ENCODE data around the gene SPTBN1.

The SPTBN1 gene

DNA sequence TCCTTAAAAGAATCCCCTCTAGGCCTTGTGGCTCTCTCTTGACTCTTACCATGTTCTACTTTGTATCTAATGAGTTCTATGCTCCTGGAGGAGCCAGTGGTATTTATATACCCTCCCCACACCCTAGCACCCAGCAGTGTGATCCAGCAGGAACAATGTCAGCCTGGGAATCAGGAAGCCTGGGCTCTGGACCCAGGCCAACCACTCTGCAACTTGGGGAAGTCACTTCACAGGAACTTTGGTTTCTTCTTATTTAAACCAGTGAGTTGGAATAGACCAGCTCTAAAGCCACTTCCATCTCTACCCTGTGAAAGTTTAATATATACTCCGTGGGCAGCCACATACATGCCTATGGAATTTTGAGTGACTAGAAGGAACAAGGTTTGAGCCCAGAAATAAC is 11.6 kb upstream of the SPTBN1 start:
- TF ChIP-seq, protein P1, sequence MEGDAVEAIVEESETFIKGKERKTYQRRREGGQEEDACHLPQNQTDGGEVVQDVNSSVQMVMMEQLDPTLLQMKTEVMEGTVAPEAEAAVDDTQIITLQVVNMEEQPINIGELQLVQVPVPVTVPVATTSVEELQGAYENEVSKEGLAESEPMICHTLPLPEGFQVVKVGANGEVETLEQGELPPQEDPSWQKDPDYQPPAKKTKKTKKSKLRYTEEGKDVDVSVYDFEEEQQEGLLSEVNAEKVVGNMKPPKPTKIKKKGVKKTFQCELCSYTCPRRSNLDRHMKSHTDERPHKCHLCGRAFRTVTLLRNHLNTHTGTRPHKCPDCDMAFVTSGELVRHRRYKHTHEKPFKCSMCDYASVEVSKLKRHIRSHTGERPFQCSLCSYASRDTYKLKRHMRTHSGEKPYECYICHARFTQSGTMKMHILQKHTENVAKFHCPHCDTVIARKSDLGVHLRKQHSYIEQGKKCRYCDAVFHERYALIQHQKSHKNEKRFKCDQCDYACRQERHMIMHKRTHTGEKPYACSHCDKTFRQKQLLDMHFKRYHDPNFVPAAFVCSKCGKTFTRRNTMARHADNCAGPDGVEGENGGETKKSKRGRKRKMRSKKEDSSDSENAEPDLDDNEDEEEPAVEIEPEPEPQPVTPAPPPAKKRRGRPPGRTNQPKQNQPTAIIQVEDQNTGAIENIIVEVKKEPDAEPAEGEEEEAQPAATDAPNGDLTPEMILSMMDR (IDR thresholded peaks at IDR 0.05; ENCODE audit: low read depth, low read length) = no peak
- TF ChIP-seq POLR2A (IDR thresholded peaks at IDR 0.05; ENCODE audit: extremely low read depth, insufficient read length) (no peak), MYC (IDR thresholded peaks at IDR 0.05; ENCODE audit: low read depth, low read length) (no peak)
- TF ChIP-seq, protein P2, sequence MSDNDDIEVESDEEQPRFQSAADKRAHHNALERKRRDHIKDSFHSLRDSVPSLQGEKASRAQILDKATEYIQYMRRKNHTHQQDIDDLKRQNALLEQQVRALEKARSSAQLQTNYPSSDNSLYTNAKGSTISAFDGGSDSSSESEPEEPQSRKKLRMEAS (IDR thresholded peaks at IDR 0.05; ENCODE audit: low read depth, low read length) = no peak
- DNase-seq (ENCODE audit: low read depth) = no peak
- no peak overlapping the region for H3K4me3 ChIP-seq (ENCODE audit: low read depth, low read length)

DNA sequence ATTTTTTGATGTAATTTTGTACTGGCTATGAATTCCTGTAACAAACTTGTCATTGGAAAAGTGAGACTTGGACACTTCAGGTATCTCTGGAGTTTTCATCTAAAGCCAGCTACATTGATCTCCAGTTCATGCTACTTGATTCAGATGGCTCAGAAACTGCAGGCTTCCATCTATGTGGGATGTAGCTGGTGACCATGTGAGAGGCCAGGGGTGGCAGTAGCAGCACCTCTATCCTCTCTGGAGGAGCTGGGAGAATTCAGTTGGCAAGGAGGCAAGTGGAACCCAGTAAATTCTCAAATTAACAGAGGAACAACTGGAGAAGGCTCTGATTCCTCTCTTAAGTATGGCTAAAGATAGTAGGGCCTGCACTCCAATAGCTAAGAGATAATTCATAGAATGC is 10.0 kb upstream of the SPTBN1 start:
- H3K4me3 ChIP-seq (ENCODE audit: low read depth, low read length) = no peak overlapping the region
- DNase-seq (ENCODE audit: low read depth) = no peak
- TF ChIP-seq MYC (IDR thresholded peaks at IDR 0.05; ENCODE audit: low read depth, low read length) (no peak), POLR2A (IDR thresholded peaks at IDR 0.05; ENCODE audit: extremely low read depth, insufficient read length) (no peak)
- TF ChIP-seq, protein P1 (IDR thresholded peaks at IDR 0.05; ENCODE audit: low read depth, low read length) = no peak
- TF ChIP-seq, protein P2 (IDR thresholded peaks at IDR 0.05; ENCODE audit: low read depth, low read length) = no peak

DNA sequence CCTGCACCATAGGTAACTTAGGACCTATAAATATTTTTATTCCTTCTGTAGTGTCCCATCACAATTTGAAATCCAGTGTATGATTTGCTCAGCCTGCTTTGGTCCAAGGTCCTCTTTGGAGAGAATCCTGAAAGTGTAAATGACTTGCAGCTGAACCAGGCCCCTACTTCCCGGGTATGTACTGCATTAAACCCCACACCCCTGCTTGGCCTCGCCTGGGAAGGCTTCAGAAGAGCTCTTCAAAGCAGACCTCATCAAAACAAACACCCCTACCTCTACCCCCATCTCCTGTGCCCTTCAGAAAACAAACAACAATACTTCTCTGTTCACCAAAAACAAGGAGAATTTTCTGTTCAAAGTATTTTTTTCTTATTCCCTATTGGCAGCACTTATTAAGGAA is 9.5 kb upstream of the SPTBN1 start:
- DNase-seq (ENCODE audit: low read depth) = no peak
- TF ChIP-seq POLR2A (IDR thresholded peaks at IDR 0.05; ENCODE audit: extremely low read depth, insufficient read length) (no peak), MYC (IDR thresholded peaks at IDR 0.05; ENCODE audit: low read depth, low read length) (no peak)
- TF ChIP-seq, protein P1 (IDR thresholded peaks at IDR 0.05; ENCODE audit: low read depth, low read length) = no peak
- TF ChIP-seq, protein P2 (IDR thresholded peaks at IDR 0.05; ENCODE audit: low read depth, low read length) = no peak
- H3K4me3 ChIP-seq (ENCODE audit: low read depth, low read length) = no peak overlapping the region

DNA sequence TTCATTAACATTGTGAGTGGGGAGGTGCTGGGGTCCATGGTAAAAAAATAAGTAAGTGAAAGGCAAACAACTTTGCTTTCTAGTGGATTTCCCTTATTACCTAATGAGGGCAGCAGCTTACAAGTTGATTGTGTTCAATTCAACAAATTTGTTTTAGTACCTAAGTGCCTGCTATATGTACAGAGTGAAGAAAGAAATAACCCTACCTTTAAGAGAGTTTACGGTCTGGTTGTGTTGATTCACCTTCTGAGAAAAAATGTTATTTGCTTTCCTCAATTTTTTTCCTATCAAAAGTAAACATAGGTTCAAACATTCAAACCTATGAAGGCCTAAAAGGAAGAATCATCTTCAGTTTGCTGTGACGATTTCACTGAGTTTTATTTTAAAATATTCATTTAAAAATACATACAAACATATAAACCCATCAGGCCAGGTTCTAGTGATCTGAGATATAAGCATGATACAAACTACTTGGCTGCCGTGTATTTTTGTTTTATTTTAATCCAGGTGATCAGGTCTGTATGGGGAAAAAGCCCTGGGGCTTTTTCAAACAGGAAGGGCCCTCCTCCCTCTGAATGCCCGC is 1.5 kb upstream of the SPTBN1 start:
- H3K4me3 ChIP-seq (ENCODE audit: low read depth, low read length) = no peak overlapping the region
- no peak for DNase-seq (ENCODE audit: low read depth)
- TF ChIP-seq, protein P2 (IDR thresholded peaks at IDR 0.05; ENCODE audit: low read depth, low read length) = no peak
- TF ChIP-seq, protein P1 (IDR thresholded peaks at IDR 0.05; ENCODE audit: low read depth, low read length) = no peak
- TF ChIP-seq MYC (IDR thresholded peaks at IDR 0.05; ENCODE audit: low read depth, low read length) (no peak), POLR2A (IDR thresholded peaks at IDR 0.05; ENCODE audit: extremely low read depth, insufficient read length) (no peak)

DNA sequence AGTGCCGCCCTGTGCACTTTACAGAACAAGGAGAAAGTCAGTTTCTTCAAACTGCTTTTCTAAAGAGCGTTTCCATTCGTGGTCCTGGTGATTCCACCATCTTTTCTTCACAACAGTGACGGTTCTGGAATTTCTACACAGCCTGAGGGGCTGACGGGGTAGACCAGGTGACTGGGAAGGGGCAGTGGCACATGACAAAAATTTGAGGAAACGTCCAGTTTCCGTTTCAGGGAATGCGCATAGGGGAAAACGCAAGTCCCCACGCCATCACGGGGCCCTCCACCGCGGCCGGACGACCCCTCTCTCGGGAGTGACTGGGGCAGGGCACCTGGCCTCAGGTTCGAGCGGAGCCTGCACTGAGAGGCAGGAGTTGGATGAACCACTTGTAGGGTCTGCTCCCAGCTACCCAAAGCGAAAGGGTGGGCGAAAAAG is 980 bp upstream of the SPTBN1 start:
- TF ChIP-seq, protein P1 (IDR thresholded peaks at IDR 0.05; ENCODE audit: low read depth, low read length) = no peak
- TF ChIP-seq, protein P2 (IDR thresholded peaks at IDR 0.05; ENCODE audit: low read depth, low read length) = no peak
- no peak for TF ChIP-seq MYC (IDR thresholded peaks at IDR 0.05; ENCODE audit: low read depth, low read length)
- no peak for TF ChIP-seq POLR2A (IDR thresholded peaks at IDR 0.05; ENCODE audit: extremely low read depth, insufficient read length)
- H3K4me3 ChIP-seq (ENCODE audit: low read depth, low read length) = no peak overlapping the region
- no peak for DNase-seq (ENCODE audit: low read depth)
